HG02759 (cell line): ENCODE data around the gene ADGRD1.

Experiments used
- ATAC-seq: cut with Tn5 transposase; IDR thresholded peaks from one replicate; pipeline ENCODE4 v1.9.1; 2021; ENCODE audit warnings: mild to moderate bottlenecking, moderate library complexity; ENCODE audit not compliant: unreplicated experiment

The ADGRD1 gene

DNA sequence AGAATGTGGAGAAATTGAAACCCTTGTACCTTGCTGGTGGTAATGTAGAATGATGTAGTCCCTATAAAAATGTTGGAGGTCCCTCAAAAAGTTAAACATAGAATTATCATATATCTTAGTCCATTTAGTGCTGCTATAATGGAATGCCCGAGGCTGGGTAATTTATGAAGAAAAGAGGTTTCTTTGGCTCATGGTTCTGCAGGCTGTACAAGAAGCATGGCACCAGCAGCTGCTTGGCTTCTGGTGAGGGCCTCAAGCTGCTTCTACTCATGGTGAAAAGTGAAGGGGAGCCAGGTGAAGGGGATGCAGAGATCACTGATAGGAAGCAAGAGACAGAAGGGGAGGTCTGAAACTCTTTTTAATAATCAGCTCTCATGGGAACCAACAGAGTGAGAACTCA lies 233.9 kb downstream of the ADGRD1 start:
- no peak for ATAC-seq

- no peak for ATAC-seq
These were observed 234.7 kb downstream of the ADGRD1 start for GRCh38 chr12:131188131-131189050.

DNA sequence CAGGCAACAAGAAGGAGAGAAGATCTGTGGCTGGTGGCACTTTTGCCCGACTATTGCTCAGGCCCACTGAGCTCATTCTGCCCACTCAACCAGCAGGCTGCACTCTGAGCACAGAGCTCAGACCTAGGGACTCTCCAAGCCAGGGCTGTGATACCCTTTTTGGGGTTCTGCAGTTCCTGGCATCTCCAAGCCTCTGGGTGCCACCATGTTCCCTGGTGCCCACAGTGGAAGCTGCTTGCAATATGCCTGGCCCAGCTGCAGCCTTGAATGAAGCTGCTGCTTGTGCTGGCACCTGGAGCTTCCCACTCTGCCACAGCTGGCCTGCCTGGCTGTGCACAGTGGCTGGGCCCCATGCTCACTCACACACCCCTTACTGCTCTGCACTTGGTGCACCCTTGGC lies 236.1 kb downstream of the ADGRD1 start:
- no peak for ATAC-seq

DNA sequence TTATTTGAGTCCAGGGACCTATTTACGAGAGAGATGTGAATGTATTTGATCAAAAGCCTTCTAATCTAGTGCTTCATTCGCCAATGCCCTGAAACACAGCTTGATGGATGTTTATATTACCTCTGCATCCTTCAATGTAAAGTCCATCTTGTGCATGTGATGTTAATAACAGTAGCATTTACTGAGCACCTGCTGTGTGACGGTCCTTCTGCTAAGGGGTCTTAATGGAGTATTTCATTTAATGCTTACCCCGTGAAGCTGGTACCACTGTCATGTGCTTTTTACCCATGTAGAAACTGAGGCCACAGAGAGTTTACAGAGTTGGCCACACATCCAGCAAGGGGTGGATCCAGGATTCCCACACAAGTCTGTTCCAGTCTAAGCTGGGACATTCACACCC lies 237.3 kb downstream of the ADGRD1 start:
- ATAC-seq, result no peak
